ENCODE results near the gene PRLR.

The PRLR gene

DNA sequence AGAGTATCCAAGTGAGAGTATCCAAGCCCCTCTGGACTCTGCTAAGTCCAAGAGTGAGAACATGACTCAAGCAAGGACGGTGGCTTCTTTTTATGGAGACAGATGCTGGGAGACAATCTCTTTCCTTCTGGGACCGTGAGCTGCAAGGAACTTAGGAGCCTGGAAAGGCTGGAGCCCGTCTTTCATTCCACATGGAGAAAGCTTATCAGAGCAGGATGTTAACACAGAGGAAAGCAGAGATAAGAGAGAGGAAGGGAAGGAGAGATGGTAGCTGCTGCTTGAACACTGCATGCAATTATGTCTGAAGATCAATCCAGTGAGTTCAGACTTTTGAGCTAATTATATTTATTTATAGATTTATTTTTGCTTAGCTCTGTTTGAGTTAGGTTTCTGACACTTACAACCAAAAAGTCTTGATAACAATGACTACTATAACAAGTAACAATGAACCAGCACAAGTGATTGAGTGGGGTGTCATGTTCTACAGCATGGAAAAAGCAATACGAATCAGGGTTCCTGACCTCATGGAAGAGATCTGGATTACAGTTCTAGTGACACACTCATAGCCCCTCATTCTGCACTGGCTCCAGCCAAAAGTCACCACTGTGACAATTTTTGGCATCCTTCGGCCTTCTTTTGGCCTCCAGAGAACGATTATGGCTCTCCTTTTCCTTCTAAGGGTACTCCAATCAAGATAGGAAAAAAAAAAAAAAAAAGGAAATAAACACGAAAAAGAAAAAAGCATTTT is 71.5 kb downstream of the PRLR start:
- no peak for TF ChIP-seq ZNF384 (IDR thresholded peaks at IDR 0.05)
- no peak for TF ChIP-seq BHLHE40 (IDR thresholded peaks at IDR 0.05; ENCODE audit: borderline replicate concordance)
- TF ChIP-seq, protein P1, sequence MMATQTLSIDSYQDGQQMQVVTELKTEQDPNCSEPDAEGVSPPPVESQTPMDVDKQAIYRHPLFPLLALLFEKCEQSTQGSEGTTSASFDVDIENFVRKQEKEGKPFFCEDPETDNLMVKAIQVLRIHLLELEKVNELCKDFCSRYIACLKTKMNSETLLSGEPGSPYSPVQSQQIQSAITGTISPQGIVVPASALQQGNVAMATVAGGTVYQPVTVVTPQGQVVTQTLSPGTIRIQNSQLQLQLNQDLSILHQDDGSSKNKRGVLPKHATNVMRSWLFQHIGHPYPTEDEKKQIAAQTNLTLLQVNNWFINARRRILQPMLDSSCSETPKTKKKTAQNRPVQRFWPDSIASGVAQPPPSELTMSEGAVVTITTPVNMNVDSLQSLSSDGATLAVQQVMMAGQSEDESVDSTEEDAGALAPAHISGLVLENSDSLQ (IDR thresholded peaks at IDR 0.05), result no peak
- no peak for TF ChIP-seq ELF4 (IDR thresholded peaks at IDR 0.05)
- no peak for TF ChIP-seq TARDBP (IDR thresholded peaks at IDR 0.05)
- TF ChIP-seq FOXM1 (IDR thresholded peaks at IDR 0.05; ENCODE audit: borderline replicate concordance), result no peak
- no peak for TF ChIP-seq HDGF (IDR thresholded peaks at IDR 0.05; ENCODE audit: borderline replicate concordance)
- no peak for TF ChIP-seq LEF1 (IDR thresholded peaks at IDR 0.05; ENCODE audit: borderline replicate concordance)
- TF ChIP-seq CTBP1 (IDR thresholded peaks at IDR 0.05; ENCODE audit: borderline replicate concordance), result no peak
- no peak for TF ChIP-seq FOXA1 (IDR thresholded peaks at IDR 0.05)
- TF ChIP-seq SP1 (IDR thresholded peaks at IDR 0.05), result no peak
- TF ChIP-seq SUZ12 (IDR thresholded peaks at IDR 0.05), result no peak
- POLR2A ChIA-PET, result no interaction called here
- no peak for DNase-seq (ENCODE audit: extremely low spot score)
- CTCF ChIA-PET, result interaction anchor here (0.7 kb wide), 1 partner anchor 277 kb away, joined by 3 read pairs; no protein-coding TSS in a partner anchor

DNA sequence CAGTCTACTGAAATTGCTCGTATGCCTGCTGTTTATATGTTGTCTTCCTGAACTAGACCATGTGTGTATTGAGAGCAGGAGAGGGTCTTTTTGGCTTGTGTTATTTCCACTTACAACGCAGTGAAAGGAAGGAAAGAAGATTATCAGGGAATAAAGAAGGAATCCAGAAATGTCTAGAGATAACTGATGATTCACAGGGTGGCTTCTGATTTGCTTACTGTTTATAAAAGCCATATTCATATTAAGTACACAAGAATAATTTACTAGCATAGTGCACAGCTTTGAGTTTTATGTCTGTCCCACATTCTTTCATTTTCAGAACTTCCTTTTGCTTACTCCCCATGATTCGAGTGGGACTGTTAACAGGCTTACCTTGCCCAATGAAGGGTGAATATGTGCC is 72.1 kb downstream of the PRLR start:
- POLR2A ChIA-PET, result no interaction called here
- TF ChIP-seq L3MBTL2 (conservative IDR thresholded peaks at IDR 0.05), result no peak
- TF ChIP-seq SP1 (IDR thresholded peaks at IDR 0.05), result no peak
- TF ChIP-seq FOXA1 (IDR thresholded peaks at IDR 0.05), result no peak
- no peak for TF ChIP-seq ARNT (IDR thresholded peaks at IDR 0.05)
- TF ChIP-seq HDGF (IDR thresholded peaks at IDR 0.05; ENCODE audit: borderline replicate concordance), result no peak
- TF ChIP-seq, protein P1 (IDR thresholded peaks at IDR 0.05), result no peak
- no peak for TF ChIP-seq NFRKB (IDR thresholded peaks at IDR 0.05)
- no peak for TF ChIP-seq FOXK2 (IDR thresholded peaks at IDR 0.05)
- no peak for TF ChIP-seq BHLHE40 (IDR thresholded peaks at IDR 0.05; ENCODE audit: borderline replicate concordance)
- no peak for TF ChIP-seq CTBP1 (IDR thresholded peaks at IDR 0.05; ENCODE audit: borderline replicate concordance)
- TF ChIP-seq SUZ12 (IDR thresholded peaks at IDR 0.05), result no peak
- no peak for TF ChIP-seq FOXM1 (IDR thresholded peaks at IDR 0.05; ENCODE audit: borderline replicate concordance)
- no peak for TF ChIP-seq ELF4 (IDR thresholded peaks at IDR 0.05)
- no peak for TF ChIP-seq TARDBP (IDR thresholded peaks at IDR 0.05)
- TF ChIP-seq LEF1 (IDR thresholded peaks at IDR 0.05; ENCODE audit: borderline replicate concordance), result no peak
- CTCF ChIA-PET, result interaction anchor here (0.7 kb wide), 1 partner anchor 278 kb away, joined by 3 read pairs; no protein-coding TSS in a partner anchor
- no peak for DNase-seq (ENCODE audit: extremely low spot score)

DNA sequence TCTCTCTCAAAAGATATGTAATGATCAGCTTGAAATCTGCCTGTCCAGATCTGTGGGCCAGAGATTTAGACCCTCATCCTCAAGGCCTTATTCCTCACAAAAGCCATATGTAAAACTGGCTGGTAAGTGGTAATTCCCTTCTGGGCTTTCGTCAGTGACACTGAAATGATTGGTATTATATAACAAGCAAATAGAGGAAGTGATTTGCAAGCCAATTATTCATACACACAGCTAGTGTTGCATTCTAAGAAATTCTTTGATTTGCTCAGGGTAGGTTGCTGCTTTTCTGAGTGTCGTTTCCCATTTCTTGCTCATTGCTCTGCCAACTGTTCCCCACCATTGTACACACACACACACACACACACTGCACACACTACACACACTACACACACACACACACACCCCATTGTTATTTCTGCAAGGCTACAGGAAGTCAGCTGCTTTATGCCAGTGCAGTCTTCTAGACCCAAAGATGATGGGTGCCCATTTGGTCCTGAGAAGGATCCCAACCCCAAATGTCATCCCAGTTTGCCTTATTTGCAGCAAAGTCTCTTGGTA is 76.8 kb downstream of the PRLR start:
- ChIA-PET CTCF (no interaction called here), POLR2A (no interaction called here)
- TF ChIP-seq LEF1 (IDR thresholded peaks at IDR 0.05; ENCODE audit: borderline replicate concordance), result no peak
- no peak for TF ChIP-seq ELF4 (IDR thresholded peaks at IDR 0.05)
- no peak for TF ChIP-seq SUZ12 (IDR thresholded peaks at IDR 0.05)
- TF ChIP-seq ARNT (IDR thresholded peaks at IDR 0.05), result no peak
- TF ChIP-seq FOXM1 (IDR thresholded peaks at IDR 0.05; ENCODE audit: borderline replicate concordance), result no peak
- TF ChIP-seq HDGF (IDR thresholded peaks at IDR 0.05; ENCODE audit: borderline replicate concordance), result no peak
- TF ChIP-seq FOXK2 (IDR thresholded peaks at IDR 0.05), result no peak
- TF ChIP-seq L3MBTL2 (conservative IDR thresholded peaks at IDR 0.05), result no peak
- TF ChIP-seq BHLHE40 (IDR thresholded peaks at IDR 0.05; ENCODE audit: borderline replicate concordance), result no peak
- no peak for TF ChIP-seq NFRKB (IDR thresholded peaks at IDR 0.05)
- TF ChIP-seq ZNF384 (IDR thresholded peaks at IDR 0.05), result no peak
- TF ChIP-seq TARDBP (IDR thresholded peaks at IDR 0.05), result no peak
- TF ChIP-seq FOXA1 (IDR thresholded peaks at IDR 0.05), result no peak
- TF ChIP-seq SP1 (IDR thresholded peaks at IDR 0.05), result no peak
- no peak for DNase-seq (ENCODE audit: extremely low spot score)

DNA sequence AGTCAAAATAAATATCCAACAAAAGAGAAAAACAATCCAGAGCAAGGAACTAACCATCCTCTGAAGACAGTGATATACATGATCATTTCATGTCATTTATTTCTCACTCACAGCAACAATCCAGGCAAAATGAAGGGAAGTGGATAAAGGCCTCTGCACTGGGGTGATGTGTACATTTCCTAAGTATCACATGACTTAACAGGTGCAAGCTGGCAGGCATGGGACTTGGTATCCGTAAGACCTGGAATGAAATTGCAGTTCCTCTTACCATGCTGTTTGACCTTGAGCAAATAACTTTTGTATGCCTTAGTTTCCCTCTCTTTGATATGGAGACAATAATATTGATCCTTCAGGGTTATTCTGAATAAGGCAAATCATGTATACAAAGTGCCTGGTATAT is 77.6 kb downstream of the PRLR start:
- no peak for DNase-seq (ENCODE audit: extremely low spot score)
- CTCF ChIA-PET, result no interaction called here
- TF ChIP-seq CTBP1 (IDR thresholded peaks at IDR 0.05; ENCODE audit: borderline replicate concordance) (no peak), L3MBTL2 (conservative IDR thresholded peaks at IDR 0.05) (no peak), NFRKB (IDR thresholded peaks at IDR 0.05) (no peak), TARDBP (IDR thresholded peaks at IDR 0.05) (no peak), ARNT (IDR thresholded peaks at IDR 0.05) (no peak), SUZ12 (IDR thresholded peaks at IDR 0.05) (no peak), BHLHE40 (IDR thresholded peaks at IDR 0.05; ENCODE audit: borderline replicate concordance) (no peak), ZNF384 (IDR thresholded peaks at IDR 0.05) (no peak), FOXK2 (IDR thresholded peaks at IDR 0.05) (no peak), HDGF (IDR thresholded peaks at IDR 0.05; ENCODE audit: borderline replicate concordance) (no peak), FOXA1 (IDR thresholded peaks at IDR 0.05) (no peak), FOXM1 (IDR thresholded peaks at IDR 0.05; ENCODE audit: borderline replicate concordance) (no peak), LEF1 (IDR thresholded peaks at IDR 0.05; ENCODE audit: borderline replicate concordance) (no peak), ELF4 (IDR thresholded peaks at IDR 0.05) (no peak), SP1 (IDR thresholded peaks at IDR 0.05) (no peak)
- TF ChIP-seq, protein P1 (IDR thresholded peaks at IDR 0.05), result no peak
- POLR2A ChIA-PET, result no interaction called here

DNA sequence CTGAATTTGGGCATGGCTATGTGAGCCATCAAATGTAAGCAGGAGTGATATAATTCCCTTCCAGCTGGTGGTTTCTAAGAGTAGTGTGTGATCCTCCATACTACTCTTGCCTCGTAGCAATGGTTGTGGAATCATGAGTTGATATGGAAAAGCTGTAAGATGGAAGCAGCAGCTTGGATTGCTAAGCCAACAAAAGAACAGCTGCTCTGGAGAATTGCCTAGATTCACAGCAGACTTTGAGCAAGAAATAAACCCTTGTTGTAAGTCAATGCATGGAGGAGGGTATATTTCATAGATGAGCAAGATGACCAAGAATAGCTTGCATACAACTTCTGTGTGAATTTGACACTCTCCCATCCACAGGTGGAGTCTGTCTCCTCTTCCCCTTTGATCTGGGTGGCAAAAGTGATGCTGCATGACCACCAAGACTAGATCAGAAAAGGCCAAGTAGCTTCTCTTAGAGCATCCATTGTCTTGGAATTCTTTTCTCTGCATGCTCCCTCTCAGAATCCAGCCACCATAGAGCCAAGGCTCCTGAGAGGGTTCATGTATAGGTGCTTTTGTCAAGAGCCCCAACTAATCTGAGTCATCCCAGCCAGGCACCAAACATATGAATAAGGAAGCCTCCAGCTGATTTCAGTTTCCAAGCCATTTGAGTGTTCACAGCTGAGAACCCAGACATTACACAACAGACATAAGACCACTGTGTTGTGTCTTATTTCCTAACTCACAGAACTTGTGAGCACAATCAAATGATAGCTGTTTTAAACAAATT is 79.0 kb downstream of the PRLR start:
- CTCF ChIA-PET, result interaction anchor here (0.5 kb wide), 1 partner anchor 152 kb away, joined by 3 read pairs; no protein-coding TSS in a partner anchor
- DNase-seq (ENCODE audit: extremely low spot score), result no peak
- POLR2A ChIA-PET, result no interaction called here
- TF ChIP-seq BHLHE40 (IDR thresholded peaks at IDR 0.05; ENCODE audit: borderline replicate concordance) (no peak), ZNF384 (IDR thresholded peaks at IDR 0.05) (no peak), SP1 (IDR thresholded peaks at IDR 0.05) (no peak), FOXA1 (IDR thresholded peaks at IDR 0.05) (no peak), FOXK2 (IDR thresholded peaks at IDR 0.05) (no peak), NFRKB (IDR thresholded peaks at IDR 0.05) (no peak), HDGF (IDR thresholded peaks at IDR 0.05; ENCODE audit: borderline replicate concordance) (no peak), TARDBP (IDR thresholded peaks at IDR 0.05) (no peak), FOXM1 (IDR thresholded peaks at IDR 0.05; ENCODE audit: borderline replicate concordance) (no peak)
